Hepatocyte (in vitro differentiated cells): Measurements from ENCODE around the gene RSPRY1. TPM values are rescaled to one million over a fixed set of nuclear protein-coding genes. Genes with fewer than 3 reads are reported as not detected.

Experiments used
- DNase-seq: peaks from one replicate; pipeline ENCODE4 v3.0.0-alpha.2; 2016; ENCODE audit warnings: low spot score
- H2AFZ ChIP-seq: fragments of 200-600 bp; sonication (generic); 2 replicates; pipeline ENCODE4 v1.6.0; 2016; ENCODE audit warnings: antibody characterized with exemption, mild to moderate bottlenecking
- H3K27ac ChIP-seq: fragments of 200-600 bp; sonication (generic); 2 replicates; pipeline ENCODE4 v1.5.1; 2016; ENCODE audit warnings: mild to moderate bottlenecking
- H3K27me3 ChIP-seq: fragments of 200-600 bp; sonication (generic); 2 replicates; pipeline ENCODE4 v1.6.1; 2016
- H3K36me3 ChIP-seq: fragments of 200-600 bp; sonication (generic); replicated peaks from 2 replicates; pipeline ENCODE4 v1.5.1; 2016; ENCODE audit warnings: low read depth; ENCODE audit not compliant: insufficient read depth
- H3K4me1 ChIP-seq: fragments of 200-600 bp; sonication (generic); 2 replicates; pipeline ENCODE4 v1.5.1; 2016; ENCODE audit warnings: mild to moderate bottlenecking, moderate library complexity; ENCODE audit not compliant: insufficient read depth
- H3K4me2 ChIP-seq: fragments of 200-600 bp; sonication (generic); 2 replicates; pipeline ENCODE4 v1.6.0; 2016
- H3K4me3 ChIP-seq: fragments of 200-600 bp; sonication (generic); 2 replicates; pipeline ENCODE4 v1.5.1; 2016; ENCODE audit warnings: mild to moderate bottlenecking
- H3K79me2 ChIP-seq: fragments of 200-600 bp; sonication (generic); 2 replicates; pipeline ENCODE4 v1.6.0; 2017; ENCODE audit warnings: mild to moderate bottlenecking
- H3K9me2 ChIP-seq: fragments of 200-600 bp; sonication (generic); replicated peaks from 2 replicates; pipeline ENCODE4 v1.6.0; 2017; ENCODE audit warnings: mild to moderate bottlenecking; ENCODE audit not compliant: insufficient read depth
- H3K9me3 ChIP-seq: fragments of 200-600 bp; sonication (generic); 2 replicates; pipeline ENCODE4 v1.5.1; 2016; ENCODE audit warnings: low read depth, mild to moderate bottlenecking
- H4K20me1 ChIP-seq: fragments of 200-600 bp; sonication (generic); 2 replicates; pipeline ENCODE4 v1.6.0; 2016; ENCODE audit warnings: mild to moderate bottlenecking; ENCODE audit not compliant: insufficient read depth, poor library complexity, severe bottlenecking
- CTCF ChIP-seq: fragments of 200-600 bp; sonication (generic); IDR thresholded peaks from 2 replicates; pipeline ENCODE4 v1.5.1; 2016; ENCODE audit warnings: antibody characterized with exemption, mild to moderate bottlenecking; ENCODE audit not compliant: poor library complexity
- EZH2 ChIP-seq: fragments of 200-600 bp; sonication (generic); IDR thresholded peaks from 2 replicates; pipeline ENCODE4 v1.6.1; 2016; ENCODE audit warnings: antibody characterized with exemption, mild to moderate bottlenecking, borderline replicate concordance
- EZH2phosphoT487 ChIP-seq: fragments of 200-600 bp; sonication (generic); IDR thresholded peaks from one replicate; pipeline ENCODE4 v1.6.1; 2018; ENCODE audit warnings: antibody characterized with exemption, mild to moderate bottlenecking, low read depth, moderate library complexity; ENCODE audit not compliant: unreplicated experiment, severe bottlenecking
- WGBS: methylation state at CpG from one replicate; pipeline ENCODE4 v1.1.6; 2016; ENCODE audit warnings: low lambda C conversion rate; ENCODE audit errors: missing lambda C conversion rate; 5-methylcytosine and 5-hydroxymethylcytosine counted together
- polyA plus RNA-seq: library from polyadenylated mRNA; unstranded; fragments of >200 nt; fragmentation: Nextera tagmentation; extraction: Ambion mirVana; gene quantifications from 2 replicates; pipeline ENCODE4 v1.2.1, GENCODE V29; 2016
- total RNA-seq: library from RNA; depleted of rRNA; stranded (reverse); fragments of >200 nt; gene quantifications from 2 replicates; pipeline ENCODE4 v1.2.3, GENCODE V29; 2014

RSPRY1 gene
- total and polyA plus RNA-seq, 2 experiments from 2014 or later, result 42.3 to 57.5 TPM

- H3K4me1 ChIP-seq, result peaks cover 28% of the 10 kb centered on the region
- no peak overlapping the region for H3K27ac ChIP-seq
- WGBS, result 91% methylated on average over 5 of the region's 5 CpGs
- H3K9me3 ChIP-seq, result no peaks in the 10 kb centered on the region
- H3K9me2 ChIP-seq, result no peaks in the 10 kb centered on the region
- no peak overlapping the region for H3K4me2 ChIP-seq
- H4K20me1 ChIP-seq, result no peaks in the 10 kb centered on the region
- no peak for TF ChIP-seq EZH2
- TF ChIP-seq EZH2phosphoT487, result no peak
- TF ChIP-seq CTCF, result no peak
- H3K4me3 ChIP-seq, result no peak overlapping the region
- no peaks in the 10 kb centered on the region for H3K36me3 ChIP-seq
- H3K79me2 ChIP-seq, result peaks cover 62% of the 10 kb centered on the region
- no peaks in the 10 kb centered on the region for H3K27me3 ChIP-seq
- H2AFZ ChIP-seq, result no peak overlapping the region
- no peak for DNase-seq
Measured at GRCh38 chr16:57276596-57276995, 90.5 kb downstream of the RSPRY1 start.

DNA sequence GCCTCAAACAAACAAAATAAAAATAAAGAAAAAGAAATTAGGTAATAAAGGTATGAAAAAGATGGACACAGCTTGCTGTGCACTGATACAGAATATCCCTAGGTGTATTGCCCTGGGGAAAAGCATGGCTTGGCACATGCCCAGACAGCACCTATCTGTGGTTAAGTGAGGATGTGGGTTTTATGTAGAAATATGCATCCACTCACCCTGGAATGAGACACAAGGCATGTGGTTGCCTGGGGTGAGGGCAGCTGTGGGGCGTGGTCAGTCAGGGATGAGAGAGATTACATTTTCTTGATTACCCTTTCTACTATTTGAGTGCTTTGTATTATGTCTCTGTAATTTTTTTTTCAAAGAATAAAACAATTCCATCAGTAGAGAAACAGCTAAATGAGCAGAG, 91.5 kb downstream of the RSPRY1 start:
- Histone ChIP-seq H3K4me1 (peaks cover 28% of the 10 kb centered on the region), H3K4me3 (no peak overlapping the region), H3K36me3 (no peaks in the 10 kb centered on the region), H3K4me2 (no peak overlapping the region), H3K27ac (peak overlapping the region; percentile 3), H3K27me3 (no peaks in the 10 kb centered on the region), H3K9me3 (no peaks in the 10 kb centered on the region), H2AFZ (no peak overlapping the region), H3K79me2 (peaks cover 66% of the 10 kb centered on the region), H3K9me2 (no peaks in the 10 kb centered on the region), H4K20me1 (no peaks in the 10 kb centered on the region)
- WGBS, result 74% methylated on average over 1 of the region's 1 CpG
- TF ChIP-seq EZH2phosphoT487, result no peak
- no peak for TF ChIP-seq EZH2
- no peak for TF ChIP-seq CTCF
- no peak for DNase-seq

DNA sequence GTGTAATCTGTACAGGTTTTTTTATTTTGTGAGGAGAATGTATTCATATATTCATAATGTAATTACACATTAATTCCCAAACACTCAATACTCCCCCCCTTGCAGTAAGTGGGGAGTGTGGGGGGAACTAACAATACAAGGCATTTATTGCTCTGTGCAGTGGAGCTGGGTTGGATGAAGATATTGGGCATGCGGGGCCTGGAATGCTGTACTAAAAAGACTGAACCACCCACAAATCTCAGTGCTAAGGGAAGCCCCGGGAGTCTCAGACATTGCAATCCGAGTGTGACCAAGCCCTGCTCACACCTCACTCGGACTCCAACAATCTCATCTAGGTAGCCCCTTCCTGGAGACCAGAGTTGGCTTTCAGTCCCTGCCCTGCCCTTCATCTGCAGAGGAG, 92.4 kb downstream of the RSPRY1 start:
- WGBS, result 85% methylated on average over 4 of the region's 4 CpGs

More for the DNA sequence above, 92.4 kb downstream of the RSPRY1 start:
- H3K27ac ChIP-seq, result no peak overlapping the region
- H4K20me1 ChIP-seq, result no peaks in the 10 kb centered on the region
- no peaks in the 10 kb centered on the region for H3K36me3 ChIP-seq
- H3K4me3 ChIP-seq, result no peak overlapping the region
- H3K4me1 ChIP-seq, result peaks cover 24% of the 10 kb centered on the region
- no peaks in the 10 kb centered on the region for H3K27me3 ChIP-seq
- no peaks in the 10 kb centered on the region for H3K9me2 ChIP-seq
- no peaks in the 10 kb centered on the region for H3K9me3 ChIP-seq
- TF ChIP-seq EZH2phosphoT487 (no peak), EZH2 (no peak), CTCF (no peak)
- no peak for DNase-seq
- no peak overlapping the region for H3K4me2 ChIP-seq
- peaks cover 66% of the 10 kb centered on the region for H3K79me2 ChIP-seq
- H2AFZ ChIP-seq, result no peak overlapping the region
